Fibroblast of mammary gland (primary cell): ENCODE results near the gene RABGAP1L.

Source experiments
- DNase-seq: peaks from one replicate; pipeline ENCODE4 v3.0.0-alpha.2; 2010; ENCODE audit warnings: low read depth
- H3K4me3 ChIP-seq: 2 replicates; pipeline ENCODE4 v1.5.1; 2011; ENCODE audit warnings: low read depth, mild to moderate bottlenecking, low read length, moderate library complexity; ENCODE audit not compliant: control insufficient read depth
- TF ChIP-seq, protein P1 (sequence below): conservative IDR thresholded peaks from 2 replicates; pipeline ENCODE4 v1.5.1; 2011; ENCODE audit warnings: low read depth, low read length, inconsistent platforms; ENCODE audit not compliant: control insufficient read depth, insufficient read depth

RABGAP1L gene

DNA sequence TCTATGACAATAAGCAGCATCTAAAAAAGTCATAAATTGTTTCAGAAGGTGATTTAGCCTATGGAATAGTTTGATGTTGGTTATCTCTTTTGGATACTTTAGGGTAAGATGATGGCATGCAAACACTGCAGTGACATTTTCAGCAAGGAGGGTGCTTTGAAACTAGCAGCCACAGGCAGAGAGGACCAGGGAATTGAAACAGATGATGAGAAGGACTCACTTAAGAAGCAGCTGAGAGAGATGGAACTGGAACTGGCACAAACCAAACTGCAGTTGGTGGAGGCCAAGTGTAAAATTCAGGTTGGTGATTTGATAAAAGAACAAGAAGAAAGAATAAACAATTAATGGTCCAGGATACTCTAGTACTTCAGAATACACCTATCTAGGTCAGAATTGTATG lies 829.2 kb downstream of the RABGAP1L start:
- TF ChIP-seq, protein P1, sequence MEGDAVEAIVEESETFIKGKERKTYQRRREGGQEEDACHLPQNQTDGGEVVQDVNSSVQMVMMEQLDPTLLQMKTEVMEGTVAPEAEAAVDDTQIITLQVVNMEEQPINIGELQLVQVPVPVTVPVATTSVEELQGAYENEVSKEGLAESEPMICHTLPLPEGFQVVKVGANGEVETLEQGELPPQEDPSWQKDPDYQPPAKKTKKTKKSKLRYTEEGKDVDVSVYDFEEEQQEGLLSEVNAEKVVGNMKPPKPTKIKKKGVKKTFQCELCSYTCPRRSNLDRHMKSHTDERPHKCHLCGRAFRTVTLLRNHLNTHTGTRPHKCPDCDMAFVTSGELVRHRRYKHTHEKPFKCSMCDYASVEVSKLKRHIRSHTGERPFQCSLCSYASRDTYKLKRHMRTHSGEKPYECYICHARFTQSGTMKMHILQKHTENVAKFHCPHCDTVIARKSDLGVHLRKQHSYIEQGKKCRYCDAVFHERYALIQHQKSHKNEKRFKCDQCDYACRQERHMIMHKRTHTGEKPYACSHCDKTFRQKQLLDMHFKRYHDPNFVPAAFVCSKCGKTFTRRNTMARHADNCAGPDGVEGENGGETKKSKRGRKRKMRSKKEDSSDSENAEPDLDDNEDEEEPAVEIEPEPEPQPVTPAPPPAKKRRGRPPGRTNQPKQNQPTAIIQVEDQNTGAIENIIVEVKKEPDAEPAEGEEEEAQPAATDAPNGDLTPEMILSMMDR: no peak
- no peak overlapping the region for H3K4me3 ChIP-seq
- DNase-seq: no peak

DNA sequence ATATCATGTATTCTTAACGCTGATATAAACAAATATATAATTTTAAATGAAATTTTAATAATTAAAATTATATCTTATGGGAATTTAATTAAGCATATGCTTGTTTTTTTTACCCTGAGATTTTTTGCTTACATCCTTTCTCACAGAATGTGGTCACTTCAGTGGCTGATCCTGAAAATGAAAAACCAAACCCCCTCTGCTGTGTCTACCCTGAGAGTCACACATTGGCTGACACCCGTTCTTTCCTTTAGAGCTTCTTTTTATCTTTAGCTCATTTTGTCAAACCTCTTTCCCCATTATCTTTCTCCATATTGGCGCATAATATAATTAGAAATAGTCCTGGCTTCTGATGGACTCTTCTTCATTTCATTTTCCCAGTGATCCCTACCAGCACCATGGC lies 829.7 kb downstream of the RABGAP1L start:
- DNase-seq: no peak
- TF ChIP-seq, protein P1: no peak
- H3K4me3 ChIP-seq: no peak overlapping the region

DNA sequence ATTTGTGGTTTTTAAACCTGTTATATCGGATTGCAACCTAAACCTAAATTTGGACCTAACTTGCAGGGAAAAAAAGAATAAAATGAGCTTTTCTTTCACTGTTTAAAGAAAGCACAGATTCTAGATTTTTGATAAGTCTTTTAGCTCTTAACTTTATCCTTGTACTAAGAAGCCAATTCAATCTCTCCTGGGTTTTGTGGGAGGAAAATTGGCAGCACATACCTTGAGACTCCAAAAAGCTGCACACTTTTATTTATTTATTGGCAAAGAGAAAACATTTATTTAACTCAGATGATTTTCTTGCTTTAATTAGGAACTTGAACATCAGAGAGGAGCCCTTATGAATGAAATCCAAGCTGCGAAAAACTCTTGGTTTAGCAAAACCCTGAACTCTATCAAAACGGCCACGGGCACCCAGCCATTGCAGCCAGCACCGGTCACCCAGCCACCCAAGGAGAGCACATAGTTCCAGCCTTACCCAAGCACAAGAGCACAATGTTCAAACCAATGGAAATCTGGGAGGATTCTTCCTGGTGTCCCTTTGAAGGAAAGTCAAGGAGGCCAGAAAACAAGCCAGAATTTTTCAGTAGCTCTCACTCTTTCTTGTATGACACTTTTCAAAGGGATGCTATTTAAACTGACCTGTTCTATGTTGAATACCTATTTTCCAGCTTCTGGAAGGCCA lies 830.4 kb downstream of the RABGAP1L start:
- DNase-seq: no peak
- no peak overlapping the region for H3K4me3 ChIP-seq
- TF ChIP-seq, protein P1: no peak

DNA sequence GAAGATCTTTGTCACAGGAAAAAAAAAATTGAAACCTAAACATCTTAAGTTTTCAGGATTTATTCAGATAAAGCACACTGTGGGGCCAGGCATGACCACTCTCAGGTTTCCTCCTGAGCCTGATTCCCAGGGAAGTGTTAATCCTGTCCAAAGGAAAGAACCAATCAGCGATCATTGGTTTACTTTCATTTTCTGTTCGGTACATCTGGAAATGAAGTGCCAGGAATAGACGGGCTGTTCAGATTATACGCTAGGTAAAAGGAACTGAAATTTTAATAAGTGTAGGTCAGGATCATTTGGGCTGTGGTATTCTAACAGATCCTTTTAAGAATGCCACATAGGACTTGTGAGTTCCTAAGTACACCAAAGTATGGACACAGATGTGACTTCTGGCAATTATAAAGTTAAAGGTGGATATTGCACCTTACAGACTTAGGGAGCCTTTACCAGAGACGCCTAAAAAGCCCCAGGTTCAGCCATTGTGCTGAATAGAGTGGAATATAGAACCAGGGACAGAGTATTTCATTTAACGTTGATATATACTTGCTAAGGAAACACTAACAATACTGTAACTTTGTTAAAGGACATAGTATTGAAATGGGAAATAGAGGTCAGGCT lies 831.2 kb downstream of the RABGAP1L start:
- peak; percentile 80 for DNase-seq

DNA sequence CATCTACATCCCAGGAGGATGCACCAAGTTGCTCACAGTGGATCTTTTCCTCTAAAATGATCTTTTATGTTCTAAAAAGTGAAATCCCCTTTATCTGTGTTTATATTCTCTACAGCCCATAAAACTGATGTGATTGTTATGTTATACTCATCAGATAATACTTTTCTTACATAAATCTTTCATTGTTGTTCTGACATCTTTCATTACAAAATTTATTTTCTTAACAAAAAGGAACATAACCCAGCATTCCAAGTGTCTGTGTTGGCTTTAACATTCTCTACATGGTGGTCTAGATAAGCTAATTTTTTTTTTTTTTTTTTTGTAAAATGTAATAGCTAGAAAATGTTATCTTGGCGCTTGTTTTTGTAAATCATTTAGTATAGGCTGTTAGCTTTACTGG lies 832.2 kb downstream of the RABGAP1L start:
- no peak overlapping the region for H3K4me3 ChIP-seq
- DNase-seq: no peak
- TF ChIP-seq, protein P1: no peak

More for the DNA sequence above, 831.2 kb downstream of the RABGAP1L start:
- H3K4me3 ChIP-seq: peak overlapping the region; percentile 66
- TF ChIP-seq, protein P1: no peak

DNA sequence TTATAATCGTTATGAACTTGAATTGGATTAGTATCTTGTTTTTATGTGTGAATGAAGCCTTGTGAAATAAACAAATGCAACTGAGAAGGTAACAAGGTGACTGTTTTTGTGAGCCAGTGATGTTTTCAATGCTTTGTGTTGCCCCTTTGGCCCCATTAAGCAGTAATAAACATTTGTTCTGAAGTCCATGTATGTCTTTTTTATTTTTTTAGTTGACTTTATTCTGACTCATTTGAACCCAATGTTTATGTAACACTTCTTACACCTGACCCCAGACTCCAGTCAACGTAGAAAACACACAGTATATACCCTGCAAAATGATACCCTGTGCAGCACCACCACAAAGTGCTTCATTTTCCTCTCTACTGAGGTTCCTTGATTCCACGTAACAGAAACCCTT lies 835.8 kb downstream of the RABGAP1L start:
- TF ChIP-seq, protein P1: no peak
- H3K4me3 ChIP-seq: no peak overlapping the region
- no peak for DNase-seq
